C4-2B (cell line): Measurements from ENCODE around the gene SLC25A19.

Experiments used
- H3K27ac ChIP-seq: fragments of 450-650 bp; 2 replicates; pipeline ENCODE4 v1.5.1; 2017
- CTCF ChIP-seq: fragments of 450-650 bp; conservative IDR thresholded peaks from 2 replicates; pipeline ENCODE4 v1.5.1; 2017; ENCODE audit warnings: mild to moderate bottlenecking
- ZFX ChIP-seq: fragments of 450-650 bp; IDR thresholded peaks from 2 replicates; pipeline ENCODE4 v1.6.1; 2017

The SLC25A19 gene

GRCh38 chr17:75231071-75231470, 58.2 kb downstream of the SLC25A19 start:
- TF ChIP-seq ZFX (no peak), CTCF (no peak)
- H3K27ac ChIP-seq, result no peak overlapping the region

GRCh38 chr17:75228847-75229246, 60.4 kb downstream of the SLC25A19 start:
- TF ChIP-seq CTCF, result no peak
- TF ChIP-seq ZFX, result no peak
- H3K27ac ChIP-seq, result peak overlapping the region; percentile 8; the same call in 1 of the 2 replicates

GRCh38 chr17:75228305-75228704, 60.9 kb downstream of the SLC25A19 start:
- TF ChIP-seq ZFX (no peak), CTCF (no peak)
- peak overlapping the region; percentile 8; the same call in 1 of the 2 replicates for H3K27ac ChIP-seq

- peak overlapping the region; percentile 40 for H3K27ac ChIP-seq
- TF ChIP-seq CTCF (no peak), ZFX (no peak)
These were observed 61.5 kb downstream of the SLC25A19 start for GRCh38 chr17:75227729-75228128.

GRCh38 chr17:75225016-75225415, 64.2 kb downstream of the SLC25A19 start:
- no peak for TF ChIP-seq ZFX
- no peak for TF ChIP-seq CTCF

More at GRCh38 chr17:75225016-75225415, 64.2 kb downstream of the SLC25A19 start:
- H3K27ac ChIP-seq, result no peak overlapping the region
